Measurements from ENCODE around the gene ITGA5.

GRCh38 chr12:54431911-54432814 lies 13.1 kb upstream of the ITGA5 start:
- TF ChIP-seq EZH2 (IDR thresholded peaks at IDR 0.05; ENCODE audit: insufficient read depth, poor library complexity, severe bottlenecking): no peak
- TF ChIP-seq EZH2phosphoT487 (IDR thresholded peaks at IDR 0.05; ENCODE audit: insufficient read depth, low read depth): no peak
